ENCODE results near the gene NRCAM.
A peak's percentile ranks its signal among the peaks of the same experiment; 100 is the strongest.

NRCAM gene

GRCh38 chr7:108149908-108150307 is 306.3 kb downstream of the NRCAM start:
- DNase-seq (ENCODE audit: low read depth) = no peak

- no peak for DNase-seq (ENCODE audit: low read depth)
Observed at GRCh38 chr7:108149119-108149518, 307.1 kb downstream of the NRCAM start.

GRCh38 chr7:108147031-108147563 is 309.1 kb downstream of the NRCAM start:
- no peak for DNase-seq (ENCODE audit: low read depth)

DNA sequence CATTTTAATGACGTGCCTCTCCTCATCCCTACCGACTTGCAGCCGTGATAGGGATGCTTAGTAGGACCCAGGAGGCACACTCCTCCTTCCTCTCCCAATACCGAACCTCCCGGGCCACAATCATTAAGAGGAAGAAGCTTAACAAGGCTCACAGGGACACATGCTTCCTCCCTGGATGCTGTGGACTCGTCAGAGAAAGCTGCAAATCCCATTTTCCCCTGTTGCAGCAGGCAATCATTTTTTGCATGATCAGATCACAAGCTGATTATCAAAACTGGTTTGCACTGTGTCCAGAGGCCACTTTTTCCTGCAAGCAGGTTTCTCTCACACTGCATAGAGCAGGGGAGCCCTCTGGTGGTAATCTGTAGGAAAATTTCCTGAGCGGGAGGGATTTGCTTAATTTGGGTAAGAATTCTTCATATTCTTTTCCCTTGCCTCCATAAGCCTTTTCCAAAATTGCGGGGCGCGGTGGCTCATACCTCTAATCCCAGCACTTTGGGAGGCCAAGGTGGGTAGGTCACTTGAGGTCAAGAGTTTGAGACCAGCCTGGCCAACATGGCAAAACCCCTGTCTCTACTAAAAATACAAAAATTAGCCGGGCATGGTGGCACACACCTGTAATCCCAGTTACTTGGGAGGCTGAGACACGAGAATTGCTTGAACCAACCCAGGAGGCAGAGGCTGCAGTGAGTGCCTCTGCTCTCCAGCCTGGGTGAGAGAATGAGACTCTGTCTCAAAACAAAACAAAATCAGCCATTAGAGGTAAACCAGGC is 310.0 kb downstream of the NRCAM start:
- peak; percentile 76 for DNase-seq (ENCODE audit: low read depth)

- DNase-seq (ENCODE audit: low read depth) = no peak
Observed at GRCh38 chr7:108145401-108145800, 310.8 kb downstream of the NRCAM start.

- no peak for DNase-seq (ENCODE audit: low read depth)
Observed at GRCh38 chr7:108144931-108145330, 311.3 kb downstream of the NRCAM start.

GRCh38 chr7:108143658-108144420 is 312.4 kb downstream of the NRCAM start:
- DNase-seq (ENCODE audit: low read depth) = no peak

DNA sequence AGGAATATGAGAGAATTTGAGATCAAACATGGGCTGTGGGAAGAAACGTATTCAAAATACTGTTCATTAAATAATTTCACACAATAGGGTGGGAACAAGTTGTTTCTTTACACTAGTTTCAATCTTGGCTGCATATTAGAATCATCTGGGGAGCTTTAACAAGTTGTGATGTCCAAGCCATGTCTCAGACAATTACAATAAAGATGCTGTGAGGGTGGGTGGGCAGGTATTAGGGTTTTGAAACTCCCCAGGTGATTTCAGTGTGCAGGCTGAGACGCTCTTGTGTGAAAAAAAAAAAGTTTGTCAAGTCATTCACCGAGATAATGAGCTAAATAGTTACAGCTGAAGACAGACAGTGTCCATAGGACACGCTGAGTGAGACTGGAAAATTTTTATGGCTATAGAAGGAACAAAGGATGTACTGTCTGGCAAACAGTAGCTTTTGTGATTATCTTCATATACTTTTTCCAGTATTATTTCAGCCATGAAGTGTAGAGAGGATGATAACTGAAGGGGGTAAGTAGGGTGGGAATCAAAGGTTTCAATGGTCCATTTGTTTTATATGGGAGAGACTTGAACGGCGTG is 313.5 kb downstream of the NRCAM start:
- DNase-seq (ENCODE audit: low read depth) = no peak

- DNase-seq (ENCODE audit: low read depth) = no peak
Observed at GRCh38 chr7:108142180-108142579, 314.1 kb downstream of the NRCAM start.

- no peak for DNase-seq (ENCODE audit: low read depth)
Observed at GRCh38 chr7:108140671-108141070, 315.6 kb downstream of the NRCAM start.

GRCh38 chr7:108138911-108139310 is 317.3 kb downstream of the NRCAM start:
- no peak for DNase-seq (ENCODE audit: low read depth)

GRCh38 chr7:108137993-108138392 is 318.2 kb downstream of the NRCAM start:
- DNase-seq (ENCODE audit: low read depth) = no peak

GRCh38 chr7:108137040-108137439 is 319.2 kb downstream of the NRCAM start:
- no peak for DNase-seq (ENCODE audit: low read depth)

DNA sequence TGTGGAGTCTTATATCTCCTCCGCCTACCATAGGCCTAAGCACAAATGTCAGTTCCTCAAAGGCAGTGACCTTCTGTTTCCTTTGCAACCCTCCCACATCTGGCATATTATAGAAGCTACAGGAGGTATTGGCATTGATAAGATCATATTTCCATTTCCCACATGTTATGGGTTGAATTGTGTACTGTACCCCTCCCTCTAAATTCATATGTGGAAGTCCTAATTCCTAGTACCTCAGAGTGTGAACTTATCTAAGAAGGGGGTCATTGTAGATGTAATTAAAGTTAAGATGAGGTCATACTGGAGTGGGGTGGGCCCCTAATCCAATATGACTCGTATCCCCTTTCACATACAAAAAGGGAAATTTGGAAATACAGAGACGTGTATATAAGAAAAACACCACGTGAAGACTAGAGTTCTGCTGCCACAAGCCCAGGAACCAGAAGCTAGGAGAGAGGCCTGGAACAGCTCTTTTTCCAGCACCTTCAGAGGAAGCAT is 320.0 kb downstream of the NRCAM start:
- no peak for DNase-seq (ENCODE audit: low read depth)

- no peak for DNase-seq (ENCODE audit: low read depth)
Observed at GRCh38 chr7:108135446-108136190, 320.6 kb downstream of the NRCAM start.

GRCh38 chr7:108134486-108134885 is 321.8 kb downstream of the NRCAM start:
- peak; percentile 25 for DNase-seq (ENCODE audit: low read depth)

DNA sequence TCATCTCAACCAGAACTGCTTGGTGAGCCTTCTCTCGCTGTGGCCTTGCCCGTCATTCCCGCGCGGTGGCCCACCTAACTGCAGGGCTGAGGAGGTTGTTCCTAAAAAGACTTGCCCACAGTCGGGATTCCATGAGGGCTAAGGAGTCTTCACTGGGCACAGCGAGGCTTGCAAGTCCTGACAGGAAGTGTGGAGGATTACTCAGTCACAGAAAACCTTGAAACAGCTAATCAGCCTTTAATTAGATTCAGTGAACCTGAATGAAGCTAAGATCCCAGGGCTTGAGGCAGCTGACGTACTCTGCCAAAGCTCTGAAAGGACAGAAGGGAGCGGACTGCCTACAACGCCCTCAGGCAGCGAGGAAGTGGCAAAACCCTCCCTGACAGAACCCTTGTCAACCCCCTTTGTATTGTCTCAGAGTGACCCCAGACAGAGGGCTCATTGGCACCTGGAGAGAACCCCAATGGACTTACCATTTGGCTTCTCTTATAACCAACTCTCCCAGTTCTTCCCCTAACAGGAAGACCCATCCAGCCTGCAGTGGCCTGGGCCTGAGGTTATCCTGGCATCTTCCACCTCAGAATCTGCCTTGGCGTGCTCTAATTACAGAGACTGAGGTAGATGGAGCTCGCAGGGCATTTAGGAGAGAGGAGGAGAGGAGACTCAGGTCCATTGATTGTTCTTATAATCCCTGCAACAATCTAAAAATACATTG is 323.5 kb downstream of the NRCAM start:
- DNase-seq (ENCODE audit: low read depth) = peak; percentile 9

DNA sequence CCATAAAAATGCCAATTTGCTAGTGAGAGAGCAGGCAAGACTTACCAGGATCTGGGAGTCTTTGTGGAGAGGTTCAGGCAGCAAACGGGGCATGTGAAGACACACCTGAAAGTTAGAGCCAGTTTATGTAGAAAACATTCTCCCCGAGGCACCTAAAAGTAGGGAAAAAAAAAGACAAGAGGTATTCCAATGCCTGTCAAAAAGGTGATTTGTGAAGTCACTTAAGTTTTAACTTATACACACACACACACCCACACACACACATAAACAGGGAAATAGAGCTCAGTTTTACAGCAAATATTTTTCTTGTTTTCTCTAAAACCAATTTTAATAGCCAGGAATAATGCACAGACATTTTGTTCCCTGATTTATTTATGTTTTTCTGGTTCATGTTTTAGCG is 326.0 kb downstream of the NRCAM start, which contains the start of gene LAMB4:
LAMB4 (minus strand) TSS at position 101 of the 400 bp plus-strand sequence. CDS start 7,197 bp downstream, outside the sequence.
- no peak for DNase-seq (ENCODE audit: low read depth)

DNA sequence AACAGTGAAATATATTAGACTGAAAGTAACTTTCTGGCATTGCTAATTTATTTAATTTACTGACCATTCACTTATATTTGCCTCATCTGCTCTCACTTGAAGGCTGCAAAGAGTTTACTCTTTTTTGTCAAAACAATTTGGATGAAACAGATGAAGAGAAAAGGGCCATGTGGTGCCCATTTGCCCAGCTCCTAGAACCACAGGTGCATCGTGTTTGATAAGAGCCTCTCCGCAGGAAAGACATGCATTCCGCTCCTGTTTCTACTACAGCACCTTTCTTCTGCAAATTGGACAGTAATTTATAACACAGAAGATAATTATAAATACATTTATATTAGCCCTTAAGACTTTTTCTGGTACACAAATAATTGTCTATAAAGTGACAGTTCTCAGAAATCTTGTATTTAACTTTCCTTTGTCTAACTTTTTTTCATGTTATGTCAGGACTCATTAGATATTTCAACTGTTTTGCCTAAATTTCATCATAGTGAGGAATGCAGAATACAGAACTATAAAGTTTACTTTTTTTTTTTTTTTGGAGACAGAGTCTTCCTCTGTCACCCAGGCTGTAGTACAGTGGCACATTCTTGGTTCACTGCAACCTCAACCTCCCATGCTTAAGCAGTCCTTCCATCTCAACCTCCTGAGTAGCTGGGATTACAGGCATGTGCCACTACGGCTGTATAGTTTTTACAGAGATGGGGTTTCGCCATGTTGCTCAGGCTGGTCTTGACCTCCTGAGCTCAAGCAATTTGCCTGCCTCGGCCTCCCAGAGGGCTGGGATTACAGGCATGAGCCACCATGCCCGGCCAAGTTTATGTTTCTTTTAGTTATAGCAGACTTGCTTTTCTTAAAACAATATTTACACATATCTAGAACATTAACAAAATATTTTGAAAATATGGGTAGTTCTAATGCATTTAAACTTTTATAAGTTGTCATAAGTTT is 326.9 kb downstream of the NRCAM start:
- no peak for DNase-seq (ENCODE audit: low read depth)

- DNase-seq (ENCODE audit: low read depth) = no peak
Observed at GRCh38 chr7:108128514-108128913, 327.7 kb downstream of the NRCAM start.
